Measurements from ENCODE around the gene LPCAT4. TPM values are rescaled to one million over a fixed set of nuclear protein-coding genes. Genes with fewer than 3 reads are reported as not detected.

LPCAT4 gene
- total RNA-seq, 1 donor from 2014 or later, result 113 TPM

- H3K27me3 ChIP-seq, result no peaks in the 10 kb centered on the region
- H3K4me3 ChIP-seq, result peak overlapping the region; percentile 71 to 99
- H3K36me3 ChIP-seq, result peaks cover 3 to 8% of the 10 kb centered on the region in 2 donors
- peak overlapping the region; percentile 74 to 90 for H3K27ac ChIP-seq
- no peak for DNase-seq (ENCODE audit: low spot score in 2 of 2)
- intact Hi-C loops (cut with DNase I), result loop anchor here (2.0 to 5.0 kb wide), 2 partner anchors 114 to 249 kb away; partner anchors contain the start of gene EMC4
- H3K4me1 ChIP-seq, result peaks cover 10 to 22% of the 10 kb centered on the region in 2 donors
- H3K9me3 ChIP-seq, result no peaks in the 10 kb centered on the region
- TF ChIP-seq, protein P1, sequence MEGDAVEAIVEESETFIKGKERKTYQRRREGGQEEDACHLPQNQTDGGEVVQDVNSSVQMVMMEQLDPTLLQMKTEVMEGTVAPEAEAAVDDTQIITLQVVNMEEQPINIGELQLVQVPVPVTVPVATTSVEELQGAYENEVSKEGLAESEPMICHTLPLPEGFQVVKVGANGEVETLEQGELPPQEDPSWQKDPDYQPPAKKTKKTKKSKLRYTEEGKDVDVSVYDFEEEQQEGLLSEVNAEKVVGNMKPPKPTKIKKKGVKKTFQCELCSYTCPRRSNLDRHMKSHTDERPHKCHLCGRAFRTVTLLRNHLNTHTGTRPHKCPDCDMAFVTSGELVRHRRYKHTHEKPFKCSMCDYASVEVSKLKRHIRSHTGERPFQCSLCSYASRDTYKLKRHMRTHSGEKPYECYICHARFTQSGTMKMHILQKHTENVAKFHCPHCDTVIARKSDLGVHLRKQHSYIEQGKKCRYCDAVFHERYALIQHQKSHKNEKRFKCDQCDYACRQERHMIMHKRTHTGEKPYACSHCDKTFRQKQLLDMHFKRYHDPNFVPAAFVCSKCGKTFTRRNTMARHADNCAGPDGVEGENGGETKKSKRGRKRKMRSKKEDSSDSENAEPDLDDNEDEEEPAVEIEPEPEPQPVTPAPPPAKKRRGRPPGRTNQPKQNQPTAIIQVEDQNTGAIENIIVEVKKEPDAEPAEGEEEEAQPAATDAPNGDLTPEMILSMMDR (IDR thresholded peaks at IDR 0.05), result no peak
These were observed 28.6 kb downstream of the LPCAT4 start for GRCh38 chr15:34338347-34338746.

- Histone ChIP-seq H3K4me1 (peaks cover 10 to 25% of the 10 kb centered on the region in 2 donors), H3K27me3 (no peaks in the 10 kb centered on the region), H3K4me3 (peak within 1 kb of the TSS; percentile 71 to 99), H3K36me3 (peaks cover 3 to 8% of the 10 kb centered on the region in 2 donors), H3K9me3 (no peaks in the 10 kb centered on the region), H3K27ac (peak within 1 kb of the TSS; percentile 74 to 90)
- intact Hi-C loops (cut with DNase I), result loop anchor here (2.0 to 5.0 kb wide), 3 partner anchors 17 to 250 kb away; partner anchors contain the start of gene EMC4
- peak; percentile 59 to 95 for DNase-seq (ENCODE audit: low spot score in 2 of 2)
- TF ChIP-seq, protein P1 (IDR thresholded peaks at IDR 0.05), result no peak
These were observed 29.3 kb downstream of the LPCAT4 start, which contains the start of gene SLC12A6 for GRCh38 chr15:34337557-34338306. Gene SLC12A6, minus strand, starts transcription at chr15:34337781. Its CDS starts 1,101 bp downstream, at chr15:34336680.

- Histone ChIP-seq H3K4me3 (peak overlapping the region; percentile 71 to 99), H3K27me3 (no peaks in the 10 kb centered on the region), H3K4me1 (peaks cover 10 to 25% of the 10 kb centered on the region in 2 donors), H3K9me3 (no peaks in the 10 kb centered on the region), H3K27ac (peak overlapping the region; percentile 74 to 90), H3K36me3 (peaks cover 3 to 8% of the 10 kb centered on the region in 2 donors)
- DNase-seq (ENCODE audit: low spot score in 2 of 2), result no peak
- intact Hi-C loops (cut with DNase I), result loop anchor here (2.0 to 5.0 kb wide), 2 partner anchors 16 to 250 kb away; no protein-coding TSS in a partner anchor
- TF ChIP-seq, protein P1 (IDR thresholded peaks at IDR 0.05), result no peak
These were observed 29.9 kb downstream of the LPCAT4 start for GRCh38 chr15:34336991-34337556.

DNA sequence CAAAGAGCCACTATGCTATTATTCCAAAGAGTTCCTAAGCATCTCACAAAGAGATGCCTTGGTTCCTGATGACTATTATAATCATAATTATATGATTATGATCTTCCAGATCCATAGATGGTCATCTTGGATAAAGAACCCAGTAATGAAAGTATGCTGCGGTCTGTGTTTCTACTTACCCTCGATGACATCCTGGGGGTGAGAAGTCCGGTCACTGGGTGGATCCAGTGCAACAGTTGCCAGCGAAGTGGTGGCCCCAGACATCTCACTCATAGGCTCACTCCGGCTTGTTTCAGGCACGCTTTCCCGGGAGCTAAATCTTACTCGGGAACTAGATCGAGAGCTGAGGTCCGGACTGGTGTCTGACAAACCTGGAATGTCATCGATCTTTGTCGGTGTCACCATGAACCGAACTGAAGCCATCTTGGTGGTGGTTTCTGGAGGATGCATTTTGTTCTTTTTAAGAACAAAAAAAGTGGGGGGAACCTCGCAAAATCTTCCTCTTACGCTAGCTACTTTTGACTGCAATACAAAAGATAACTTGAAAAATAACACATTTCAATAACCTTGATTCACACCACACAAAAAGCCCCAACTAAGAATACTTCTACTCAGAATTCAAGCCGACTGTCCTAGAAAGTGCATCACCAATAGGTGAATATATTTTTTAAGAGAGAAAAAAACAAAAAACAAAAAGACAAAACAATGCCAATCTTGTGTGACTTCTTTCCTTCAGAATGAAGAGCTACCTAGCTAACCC, 30.6 kb downstream of the LPCAT4 start:
- peak overlapping the region; percentile 74 to 90 for H3K27ac ChIP-seq
- TF ChIP-seq, protein P1 (IDR thresholded peaks at IDR 0.05), result no peak
- H3K27me3 ChIP-seq, result no peaks in the 10 kb centered on the region
- H3K36me3 ChIP-seq, result peaks cover 3 to 8% of the 10 kb centered on the region in 2 donors
- H3K4me1 ChIP-seq, result peaks cover 7 to 18% of the 10 kb centered on the region in 2 donors
- DNase-seq (ENCODE audit: low spot score in 2 of 2), result no peak
- peak overlapping the region; percentile 71 to 99 for H3K4me3 ChIP-seq
- intact Hi-C loops (cut with DNase I), result loop anchor here (2.0 to 5.0 kb wide), 2 partner anchors 16 to 251 kb away; no protein-coding TSS in a partner anchor
- H3K9me3 ChIP-seq, result no peaks in the 10 kb centered on the region

Data from ascending aorta (tissue), 2 donors.